HG03354 (cell line): ENCODE data around the gene KCNH5.

Source experiments
- ATAC-seq: cut with Tn5 transposase; IDR thresholded peaks from one replicate; pipeline ENCODE4 v1.9.1; 2021; ENCODE audit warnings: mild to moderate bottlenecking; ENCODE audit not compliant: unreplicated experiment, poor library complexity, severe bottlenecking

The KCNH5 gene

GRCh38 chr14:62692490-62693106 is 352.7 kb downstream of the KCNH5 start:
- ATAC-seq = no peak

- ATAC-seq = no peak
Measured at GRCh38 chr14:62691647-62692489, 353.4 kb downstream of the KCNH5 start.

GRCh38 chr14:62689733-62690132 is 355.5 kb downstream of the KCNH5 start:
- no peak for ATAC-seq

GRCh38 chr14:62687818-62688217 is 357.4 kb downstream of the KCNH5 start:
- no peak for ATAC-seq

GRCh38 chr14:62684376-62684775 is 360.9 kb downstream of the KCNH5 start:
- ATAC-seq = no peak

GRCh38 chr14:62682208-62682607 is 363.1 kb downstream of the KCNH5 start:
- ATAC-seq = no peak

- ATAC-seq = no peak
Measured at GRCh38 chr14:62674563-62675237, 370.6 kb downstream of the KCNH5 start.

- ATAC-seq = no peak
Measured at GRCh38 chr14:62673014-62673755, 372.1 kb downstream of the KCNH5 start.

- ATAC-seq = no peak
Measured at GRCh38 chr14:62670526-62670925, 374.7 kb downstream of the KCNH5 start.

GRCh38 chr14:62667421-62667914 is 377.8 kb downstream of the KCNH5 start:
- ATAC-seq = no peak

- no peak for ATAC-seq
Measured at GRCh38 chr14:62665286-62665685, 380.0 kb downstream of the KCNH5 start.

- ATAC-seq = no peak
Measured at GRCh38 chr14:62663456-62663821, 381.8 kb downstream of the KCNH5 start.

- ATAC-seq = no peak
Measured at GRCh38 chr14:62662811-62663455, 382.3 kb downstream of the KCNH5 start.

GRCh38 chr14:62661818-62662217 is 383.4 kb downstream of the KCNH5 start:
- ATAC-seq = no peak

- no peak for ATAC-seq
Measured at GRCh38 chr14:62658631-62659030, 386.6 kb downstream of the KCNH5 start.

- no peak for ATAC-seq
Measured at GRCh38 chr14:62657376-62657775, 387.9 kb downstream of the KCNH5 start.

- ATAC-seq = no peak
Measured at GRCh38 chr14:62655166-62655565, 390.1 kb downstream of the KCNH5 start.

GRCh38 chr14:62654641-62655040 is 390.6 kb downstream of the KCNH5 start:
- no peak for ATAC-seq
